H1 (cell line): ENCODE results near the gene C10orf120. TPM values are rescaled to one million over a fixed set of nuclear protein-coding genes. Genes with fewer than 3 reads are reported as not detected.

Experiments
- CTCF ChIA-PET: fragments of 300-600 bp; sonication (Branson Sonifier 250); formaldehyde crosslinking; loops from one replicate; lab custom pipeline; 2021; ENCODE audit not compliant: partially characterized antibody; lab: Charles Lee
- POLR2A ChIA-PET: fragments of 300-600 bp; sonication (Branson Sonifier 250); formaldehyde crosslinking; loops from one replicate; lab custom pipeline; 2021; ENCODE audit warnings: inconsistent platforms; ENCODE audit not compliant: partially characterized antibody; lab: Charles Lee
- DNase-seq, 2 experiments: peaks; one replicate each; pipeline versions ENCODE4 v3.0.0 to v3.0.0-alpha.2; 2010 to 2022; ENCODE audit warnings: low spot score in 2 of 2, low read depth in 1 of 2, mixed read lengths in 1 of 2
- FAIRE-seq: peaks from 2 replicates; lab custom pipeline; 2011; peaks lifted over from hg19 to GRCh38; lab: Jason Lieb, UNC
- H2AFZ ChIP-seq: 2 replicates; pipeline ENCODE4 v1.8.1; 2012; ENCODE audit warnings: low read length, inconsistent platforms
- H2AK5ac ChIP-seq: 2 replicates; pipeline ENCODE4 v1.6.1; 2013; ENCODE audit warnings: low read depth, low read length
- H2BK120ac ChIP-seq: replicated peaks from 2 replicates; pipeline ENCODE3; 2013; ENCODE audit warnings: low read depth, low read length, inconsistent platforms
- H2BK12ac ChIP-seq: 2 replicates; pipeline ENCODE4 v1.6.1; 2013; ENCODE audit warnings: low read depth, low read length
- H2BK15ac ChIP-seq: 2 replicates; pipeline ENCODE4 v1.6.1; 2013; ENCODE audit warnings: low read length
- H2BK20ac ChIP-seq: 2 replicates; pipeline ENCODE4 v1.6.1; 2013; ENCODE audit warnings: low read length
- H2BK5ac ChIP-seq: 2 replicates; pipeline ENCODE4 v1.6.1; 2013; ENCODE audit warnings: low read depth, low read length
- H3K14ac ChIP-seq: 2 replicates; pipeline ENCODE4 v1.6.1; 2013; ENCODE audit warnings: inconsistent platforms; ENCODE audit not compliant: insufficient read length
- H3K18ac ChIP-seq: 2 replicates; pipeline ENCODE4 v1.6.1; 2013; ENCODE audit warnings: low read length; ENCODE audit errors: extremely low read depth
- H3K23ac ChIP-seq: 2 replicates; pipeline ENCODE4 v1.6.1; 2013; ENCODE audit warnings: inconsistent platforms; ENCODE audit not compliant: insufficient read length
- H3K23me2 ChIP-seq: 2 replicates; pipeline ENCODE4 v1.6.1; 2013; ENCODE audit warnings: low read depth, low read length
- H3K27ac ChIP-seq: 2 replicates; pipeline ENCODE4 v1.6.1; 2011; ENCODE audit warnings: low read depth, low read length, inconsistent platforms
- H3K27me3 ChIP-seq, 4 experiments: replicated peaks in 1 of 4; 1 replicate in 1 of 4; 2 replicates in 3 of 4; pipeline versions ENCODE4 v1.6.1 to v1.8.1; 2011 to 2013; ENCODE audit warnings: low read length in 3 of 4, mild to moderate bottlenecking in 3 of 4, inconsistent platforms in 2 of 4, mixed read lengths in 2 of 4, moderate library complexity in 1 of 4; ENCODE audit not compliant: control insufficient read depth in 3 of 4, insufficient read depth in 3 of 4; ENCODE audit errors: extremely low read depth in 1 of 4
- H3K36me3 ChIP-seq, 4 experiments: 2 replicates each; pipeline versions ENCODE4 v1.6.1 to v1.8.1; 2011 to 2013; ENCODE audit warnings: mild to moderate bottlenecking in 4 of 4, low read length in 3 of 4, moderate library complexity in 2 of 4, control low read depth in 1 of 4, inconsistent platforms in 1 of 4; ENCODE audit not compliant: insufficient read depth in 4 of 4, control insufficient read depth in 2 of 4
- H3K4ac ChIP-seq: replicated peaks from 2 replicates; pipeline ENCODE3; 2013; ENCODE audit warnings: low read length, low read depth, mixed read lengths, inconsistent platforms; ENCODE audit not compliant: insufficient read length
- H3K4me1 ChIP-seq, 4 experiments: replicated peaks in 1 of 4; 1 replicate in 1 of 4; 2 replicates in 3 of 4; pipeline versions ENCODE4 v1.6.1 to v1.8.1; 2011 to 2013; ENCODE audit warnings: low read length in 3 of 4, inconsistent platforms in 2 of 4, mixed read lengths in 1 of 4; ENCODE audit not compliant: insufficient read depth in 4 of 4, control insufficient read depth in 3 of 4
- H3K4me2 ChIP-seq, 2 experiments: 2 replicates each; pipeline versions ENCODE4 v1.6.1 to v1.8.1; 2011 to 2013; ENCODE audit warnings: low read depth in 2 of 2, low read length in 2 of 2, control low read depth in 1 of 2, inconsistent platforms in 1 of 2, mild to moderate bottlenecking in 1 of 2; ENCODE audit not compliant: insufficient read depth in 1 of 2
- H3K4me3 ChIP-seq, 4 experiments: fragments of 200-600, 300-600 bp in 1 of 4; sonication (generic), shearing (Covaris generic), sonication (Bioruptor Twin) in 1 of 4; 2 replicates each; pipeline versions ENCODE4 v1.5.1 to v1.8.1; 2011 to 2016; ENCODE audit warnings: low read length in 4 of 4, low read depth in 3 of 4, control low read depth in 2 of 4, inconsistent platforms in 2 of 4, mild to moderate bottlenecking in 2 of 4, mixed read lengths in 1 of 4, moderate library complexity in 1 of 4; ENCODE audit not compliant: insufficient read depth in 2 of 4; ENCODE audit errors: extremely low read depth in 1 of 4
- H3K56ac ChIP-seq: replicated peaks from 2 replicates; pipeline ENCODE3; 2013; ENCODE audit warnings: low read depth, mild to moderate bottlenecking, mixed read lengths, low read length, inconsistent platforms; ENCODE audit not compliant: insufficient read length
- H3K79me1 ChIP-seq: 2 replicates; pipeline ENCODE4 v1.6.1; 2013; ENCODE audit warnings: low read depth, low read length, control low read depth
- H3K79me2 ChIP-seq, 2 experiments: 2 replicates each; pipeline versions ENCODE4 v1.6.1 to v1.8.1; 2012 to 2013; ENCODE audit warnings: low read length in 2 of 2, mild to moderate bottlenecking in 2 of 2, inconsistent platforms in 1 of 2; ENCODE audit not compliant: insufficient read depth in 2 of 2, control insufficient read depth in 1 of 2
- H3K9ac ChIP-seq, 4 experiments: replicated peaks in 1 of 4; 1 replicate in 1 of 4; 2 replicates in 3 of 4; pipeline versions ENCODE4 v1.6.1 to v1.8.1; 2011 to 2013; ENCODE audit warnings: low read depth in 3 of 4, low read length in 3 of 4, control low read depth in 2 of 4, mild to moderate bottlenecking in 2 of 4, moderate library complexity in 2 of 4, inconsistent platforms in 1 of 4; ENCODE audit errors: extremely low read depth in 1 of 4
- H3K9me3 ChIP-seq, 2 experiments: 2 replicates each; pipeline versions ENCODE4 v1.6.1 to v1.8.1; 2012 to 2013; ENCODE audit warnings: mild to moderate bottlenecking in 2 of 2, moderate library complexity in 2 of 2, control low read depth in 1 of 2, inconsistent platforms in 1 of 2, low read depth in 1 of 2, low read length in 1 of 2, mixed read lengths in 1 of 2; ENCODE audit not compliant: insufficient read depth in 2 of 2
- H4K20me1 ChIP-seq, 2 experiments: replicated peaks in 1 of 2; 2 replicates each; pipeline versions ENCODE3 to v1.8.1; 2011 to 2013; ENCODE audit warnings: inconsistent platforms in 2 of 2, low read length in 2 of 2, mild to moderate bottlenecking in 1 of 2; ENCODE audit not compliant: insufficient read depth in 2 of 2, control insufficient read depth in 1 of 2
- H4K5ac ChIP-seq: 2 replicates; pipeline ENCODE4 v1.6.1; 2013; ENCODE audit warnings: low read length, low read depth, mixed read lengths, inconsistent platforms; ENCODE audit not compliant: insufficient read length
- H4K8ac ChIP-seq: 2 replicates; pipeline ENCODE4 v1.8.0; 2013; ENCODE audit warnings: mild to moderate bottlenecking, moderate library complexity, low read length, inconsistent platforms; ENCODE audit not compliant: insufficient read depth; ENCODE audit errors: extremely low read depth
- H4K91ac ChIP-seq: replicated peaks from 2 replicates; pipeline ENCODE3; 2013; ENCODE audit warnings: low read length, mixed read lengths, inconsistent platforms; ENCODE audit not compliant: insufficient read length
- BACH1 ChIP-seq: IDR thresholded peaks from 2 replicates; pipeline ENCODE4 v1.6.1; 2012; ENCODE audit warnings: low read length, improper control_type of control experiment
- BRCA1 ChIP-seq: IDR thresholded peaks from 2 replicates; pipeline ENCODE4 v1.6.1; 2012; ENCODE audit warnings: low read depth, low read length, improper control_type of control experiment
- FOSL1 ChIP-seq: IDR thresholded peaks from 2 replicates; pipeline ENCODE4 v1.6.1; 2011; ENCODE audit warnings: mild to moderate bottlenecking, low read depth, low read length, moderate library complexity; ENCODE audit not compliant: insufficient read depth
- KDM1A ChIP-seq: fragments of 200-600, 300-600 bp; sonication (generic); IDR thresholded peaks from 2 replicates; pipeline ENCODE4 v1.7.1; 2016; ENCODE audit warnings: mild to moderate bottlenecking, low read length, borderline replicate concordance
- PHF8 ChIP-seq: fragments of 200-600 bp; sonication (generic); conservative IDR thresholded peaks from 2 replicates; pipeline ENCODE4 v1.7.1; 2012; ENCODE audit warnings: low read depth, mild to moderate bottlenecking, inconsistent platforms, low read length, moderate library complexity
- RNF2 ChIP-seq: fragments of 200-900, 300-1000 bp; sonication (generic); IDR thresholded peaks from 2 replicates; pipeline ENCODE4 v1.7.1; 2016; ENCODE audit warnings: borderline replicate concordance, low read depth, mild to moderate bottlenecking, antibody characterized with exemption, low read length; ENCODE audit not compliant: poor library complexity, severe bottlenecking; ENCODE audit errors: missing control alignments
- SP2 ChIP-seq: IDR thresholded peaks from 2 replicates; pipeline ENCODE4 v1.6.1; 2012; ENCODE audit warnings: mild to moderate bottlenecking, low read length, inconsistent platforms
- TCF12 ChIP-seq: IDR thresholded peaks from 2 replicates; pipeline ENCODE4 v1.6.1; 2011; ENCODE audit warnings: low read depth, mild to moderate bottlenecking, low read length
- TEAD4 ChIP-seq: IDR thresholded peaks from 2 replicates; pipeline ENCODE4 v1.6.1; 2012; ENCODE audit warnings: low read depth, low read length, inconsistent platforms, mixed read lengths
- ZNF274 ChIP-seq: IDR thresholded peaks from 2 replicates; pipeline ENCODE4 v1.7.0; 2012; ENCODE audit warnings: low read length, borderline replicate concordance; ENCODE audit errors: extremely low read depth
- WGBS, 2 experiments: shearing (Covaris generic) in 1 of 2; methylation state at CpG; one replicate each; pipeline versions ENCODE4 v1.1.6 to v1.1.7; 2013 to 2015; ENCODE audit warnings: low lambda C conversion rate in 2 of 2, mixed read lengths in 2 of 2, inconsistent platforms in 1 of 2, low coverage in 1 of 2, missing lambda C conversion rate in 1 of 2; ENCODE audit not compliant: insufficient replicate concordance in 2 of 2, insufficient coverage in 1 of 2, insufficient read length in 1 of 2; ENCODE audit errors: extremely low coverage in 1 of 2, missing lambda C conversion rate in 1 of 2; 5-methylcytosine and 5-hydroxymethylcytosine counted together
- polyA plus RNA-seq, 7 experiments: library from polyadenylated mRNA; depleted of rRNA in 3 of 7; stranded (reverse) in 5 of 7; unstranded in 2 of 7; fragments of >200 nt in 5 of 7; fragments of 200-250 nt in 2 of 7; gene quantifications; 1 replicate in 5 of 7; 2 replicates in 1 of 7; 4 replicates in 1 of 7; pipeline versions ENCODE4 v1.2.1 to v1.2.3, GENCODE V29; 2011 to 2013; ENCODE audit warnings: missing spikeins in 2 of 7, mixed read lengths in 2 of 7
- total RNA-seq: library from RNA; stranded (reverse); fragmentation: NEBNext Ultra II Directional; extraction: Animal tissue kit (Norgen Biotek cat#: 25700); gene quantifications from 2 replicates; pipeline ENCODE4 v1.2.1, GENCODE V29; 2021
- TF ChIP-seq, protein P1 (sequence below): IDR thresholded peaks from 2 replicates; pipeline ENCODE4 v1.6.1; 2011; ENCODE audit warnings: low read length, improper control_type of control experiment

Gene C10orf120
- total and polyA plus RNA-seq, 2 of the 8 experiments (the other 6 are each of a cell fraction or from before 2014, with no cell fraction given), result not detected

DNA sequence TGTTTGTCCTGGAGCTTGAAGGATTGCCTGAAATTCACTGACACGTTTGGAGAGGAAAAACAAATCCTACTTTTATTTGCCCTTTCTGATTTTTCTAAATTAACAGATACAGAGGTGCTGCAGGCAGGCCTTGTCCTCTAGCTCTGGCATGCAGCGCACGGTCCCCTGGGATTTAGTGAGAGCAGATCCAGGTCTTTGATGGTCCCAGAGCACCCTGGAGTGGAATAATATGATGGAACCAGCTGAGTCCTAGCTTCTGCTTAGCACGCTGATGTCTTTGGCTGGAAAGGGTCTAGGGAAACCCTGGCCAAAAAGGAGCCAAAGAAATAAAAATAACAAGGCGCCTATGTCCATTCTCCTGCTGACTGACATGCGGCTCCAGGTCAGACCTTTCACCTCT is 40.5 kb downstream of the C10orf120 start:
- H4K5ac ChIP-seq, result no peak overlapping the region
- H3K27me3 ChIP-seq, result no peaks in the 10 kb centered on the region
- H3K23ac ChIP-seq, result no peak overlapping the region
- H3K79me2 ChIP-seq, result no peaks in the 10 kb centered on the region
- WGBS, 2 experiments, result 70% methylated on average over 6 of the region's 6 CpGs; no CpG with 5 or more reads in 1 of the 2 experiments
- H3K4me1 ChIP-seq, result no peaks in the 10 kb centered on the region
- no peaks in the 10 kb centered on the region for H4K20me1 ChIP-seq
- ChIA-PET CTCF (interaction anchor here (1.0 to 4.9 kb wide), 5 partner anchors 10 to 31 kb away, joined by 3 to 39 read pairs (median 5); a partner anchor contains a TSS), POLR2A (no interaction called here)
- no peak overlapping the region for H2AFZ ChIP-seq
- H2BK12ac ChIP-seq, result no peak overlapping the region
- FAIRE-seq, result no peak
- H3K36me3 ChIP-seq, result no peaks in the 10 kb centered on the region
- no peak overlapping the region for H3K27ac ChIP-seq
- H3K4me3 ChIP-seq, result no peak overlapping the region
- DNase-seq, result no peak
- H2AK5ac ChIP-seq, result no peak overlapping the region
- no peaks in the 10 kb centered on the region for H3K9me3 ChIP-seq
- no peak overlapping the region for H3K4ac ChIP-seq
- H3K23me2 ChIP-seq, result no peaks in the 10 kb centered on the region
- H4K91ac ChIP-seq, result no peak overlapping the region
- H3K14ac ChIP-seq, result no peak overlapping the region
- no peak overlapping the region for H4K8ac ChIP-seq
- no peak overlapping the region for H2BK120ac ChIP-seq
- no peak overlapping the region for H3K18ac ChIP-seq
- no peaks in the 10 kb centered on the region for H3K79me1 ChIP-seq
- H2BK20ac ChIP-seq, result no peak overlapping the region
- no peak overlapping the region for H3K56ac ChIP-seq
- no peak overlapping the region for H2BK5ac ChIP-seq
- no peak overlapping the region for H3K4me2 ChIP-seq
- H2BK15ac ChIP-seq, result no peak overlapping the region
- no peak overlapping the region for H3K9ac ChIP-seq
- TF ChIP-seq PHF8 (no peak), RNF2 (no peak), TEAD4 (no peak), FOSL1 (no peak), TCF12 (no peak), ZNF274 (no peak), BACH1 (no peak), BRCA1 (no peak), KDM1A (no peak), SP2 (no peak)
- TF ChIP-seq, protein P1, sequence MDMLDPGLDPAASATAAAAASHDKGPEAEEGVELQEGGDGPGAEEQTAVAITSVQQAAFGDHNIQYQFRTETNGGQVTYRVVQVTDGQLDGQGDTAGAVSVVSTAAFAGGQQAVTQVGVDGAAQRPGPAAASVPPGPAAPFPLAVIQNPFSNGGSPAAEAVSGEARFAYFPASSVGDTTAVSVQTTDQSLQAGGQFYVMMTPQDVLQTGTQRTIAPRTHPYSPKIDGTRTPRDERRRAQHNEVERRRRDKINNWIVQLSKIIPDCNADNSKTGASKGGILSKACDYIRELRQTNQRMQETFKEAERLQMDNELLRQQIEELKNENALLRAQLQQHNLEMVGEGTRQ, result no peak
